Medulla oblongata (tissue), 1 donor: ENCODE measurements around the gene IL17B.

ENCODE experiments used
- DNase-seq: peaks from one replicate; pipeline ENCODE4 v3.0.0-alpha.2; 2015; ENCODE audit errors: extremely low spot score

IL17B gene

GRCh38 chr5:149376711-149377447 is 2.2 kb downstream of the IL17B start:
- DNase-seq: no peak

- no peak for DNase-seq
Observed at GRCh38 chr5:149376104-149376503, 3.0 kb downstream of the IL17B start.

- DNase-seq: no peak
Observed at GRCh38 chr5:149375434-149375833, 3.7 kb downstream of the IL17B start.

GRCh38 chr5:149374801-149375200 is 4.3 kb downstream of the IL17B start:
- no peak for DNase-seq

GRCh38 chr5:149374303-149374702 is 4.8 kb downstream of the IL17B start:
- no peak for DNase-seq

- no peak for DNase-seq
Observed at GRCh38 chr5:149372932-149373331, 6.2 kb downstream of the IL17B start.

GRCh38 chr5:149372076-149372795 is 6.9 kb downstream of the IL17B start:
- no peak for DNase-seq

- DNase-seq: peak; percentile 79
Observed at GRCh38 chr5:149371296-149371962, 7.7 kb downstream of the IL17B start.

GRCh38 chr5:149370878-149371277 is 8.2 kb downstream of the IL17B start:
- no peak for DNase-seq

- DNase-seq: no peak
Observed at GRCh38 chr5:149367972-149368645, 11.0 kb downstream of the IL17B start.

- DNase-seq: peak; percentile 67
Observed at GRCh38 chr5:149367249-149367971, 11.7 kb downstream of the IL17B start.

- DNase-seq: no peak
Observed at GRCh38 chr5:149366169-149366729, 12.8 kb downstream of the IL17B start.

- DNase-seq: no peak
Observed at GRCh38 chr5:149365418-149365817, 13.7 kb downstream of the IL17B start.

- DNase-seq: no peak
Observed at GRCh38 chr5:149364719-149365118, 14.4 kb downstream of the IL17B start.

- no peak for DNase-seq
Observed at GRCh38 chr5:149363936-149364335, 15.2 kb downstream of the IL17B start.

GRCh38 chr5:149363358-149363757 is 15.7 kb downstream of the IL17B start:
- DNase-seq: peak; percentile 30

GRCh38 chr5:149362541-149362940 is 16.6 kb downstream of the IL17B start:
- no peak for DNase-seq

GRCh38 chr5:149360272-149360671 is 18.8 kb downstream of the IL17B start:
- no peak for DNase-seq

- peak; percentile 66 for DNase-seq
Observed at GRCh38 chr5:149358868-149359495, 20.1 kb downstream of the IL17B start.

- DNase-seq: peak; percentile 45
Observed at GRCh38 chr5:149358294-149358651, 20.8 kb downstream of the IL17B start.
